Body of pancreas (tissue), 4 donors: ENCODE measurements around the gene PCDHGA3. TPM values are rescaled to one million over a fixed set of nuclear protein-coding genes. Genes with fewer than 3 reads are reported as not detected.
"Not testable (repeated sequence)": the region's sequence is repeated elsewhere in the genome, so short reads cannot be mapped to it uniquely, and the experiment has no call there.

Source experiments
- ATAC-seq: fragments of 150-250 bp; one replicate; pipeline ENCODE4 v1.9.1; 2016
- DNase-seq, 4 donors: peaks; one replicate each; pipeline ENCODE4 v3.0.0-alpha.2; 2019
- H3K27ac ChIP-seq, 4 donors: fragments of 200-600 bp; sonication (generic); 1 replicate in 3 of 4; 2 replicates in 1 of 4; pipeline versions ENCODE4 v1.5.1 to v1.6.1; 2016 to 2019; ENCODE audit warnings: mild to moderate bottlenecking in 1 of 4, mixed read lengths in 1 of 4, moderate library complexity in 1 of 4
- H3K27me3 ChIP-seq, 2 donors: fragments of 200-600 bp; sonication (generic); one replicate each; pipeline ENCODE4 v1.6.0; 2016; ENCODE audit warnings: mild to moderate bottlenecking in 1 of 2
- H3K36me3 ChIP-seq, 2 donors: fragments of 200-600 bp; sonication (generic); replicated peaks in 1 of 2; 2 replicates each; pipeline ENCODE4 v1.5.1; 2016; ENCODE audit warnings: low read depth in 2 of 2; ENCODE audit not compliant: insufficient read depth in 1 of 2
- H3K4me1 ChIP-seq: fragments of 200-600 bp; sonication (generic); one replicate; pipeline ENCODE4 v1.6.0; 2016
- H3K4me3 ChIP-seq, 2 donors: fragments of 200-600 bp; sonication (generic); 1 replicate in 1 of 2; 2 replicates in 1 of 2; pipeline ENCODE4 v1.5.1; 2016 to 2019
- H3K9me3 ChIP-seq, 3 donors: fragments of 200-600 bp; sonication (generic); 1 replicate in 2 of 3; 2 replicates in 1 of 3; pipeline ENCODE4 v1.5.1; 2016
- CTCF ChIP-seq, 7 experiments: fragments of 450-650 bp in 4 of 7; fragments of 200-600 bp in 3 of 7; sonication (generic) in 3 of 7; IDR thresholded peaks; one replicate each; pipeline ENCODE4 v1.5.1; 2016 to 2019; ENCODE audit warnings: antibody characterized with exemption in 7 of 7
- POLR2A ChIP-seq, 3 donors: fragments of 450-650 bp; IDR thresholded peaks; one replicate each; pipeline ENCODE4 v1.6.1; 2016; ENCODE audit warnings: antibody characterized with exemption in 3 of 3, mild to moderate bottlenecking in 2 of 3
- WGBS, 2 donors: methylation state at CpG; one replicate each; pipeline ENCODE4 v1.1.5; 2017; 5-methylcytosine and 5-hydroxymethylcytosine counted together
- intact Hi-C: fragments of 100-400 bp; cut with DNase I; formaldehyde crosslinking; loops from one replicate; pipeline ENCODE4 v1.15.1; 2023
- total RNA-seq, 2 donors: library from RNA; depleted of rRNA; stranded (reverse); fragments of >200 nt; gene quantifications; one replicate each; pipeline ENCODE4 v1.1.0, GENCODE V29; 2016

PCDHGA3 gene
- total RNA-seq, 2 donors from 2014 or later = 4.2 to 11.2 TPM

- H3K36me3 ChIP-seq = no peaks in the 10 kb centered on the region
- ATAC-seq (no peak), DNase-seq (no peak)
- H3K27me3 ChIP-seq = no peaks in the 10 kb centered on the region
- no peak within 1 kb of the TSS for H3K4me3 ChIP-seq
- intact Hi-C loops = no loop called here
- H3K27ac ChIP-seq = no peak within 1 kb of the TSS
- H3K9me3 ChIP-seq = peaks cover 0 to 81% (median 15%) of the 10 kb centered on the region in 3 donors
- WGBS, 2 donors = 12 to 27% methylated on average over 17 to 27 of the region's 27 CpGs
- H3K4me1 ChIP-seq = no peaks in the 10 kb centered on the region
- TF ChIP-seq POLR2A (IDR thresholded peaks at IDR 0.05) (no peak), CTCF (IDR thresholded peaks at IDR 0.05) (peak in 4 of 7 experiments; percentile 19 to 36 (median 29))
These were observed 30.2 kb downstream of the PCDHGA3 start, which contains the start of gene PCDHGA6 for GRCh38 chr5:141373673-141374317. TSS of gene PCDHGA6 (plus strand) at chr5:141373891. CDS start at chr5:141374084, 193 bp downstream.

GRCh38 chr5:141374627-141375026 is 31.0 kb downstream of the PCDHGA3 start:
- Histone ChIP-seq H3K4me3 (no peak overlapping the region), H3K27me3 (no peaks in the 10 kb centered on the region), H3K4me1 (no peaks in the 10 kb centered on the region), H3K9me3 (peaks cover 0 to 78% (median 15%) of the 10 kb centered on the region in 3 donors), H3K36me3 (no peaks in the 10 kb centered on the region), H3K27ac (no peak overlapping the region)
- WGBS, 2 donors = 49 to 66% methylated on average over 14 of the region's 14 CpGs
- ATAC-seq (no peak), DNase-seq (no peak)
- intact Hi-C loops = no loop called here
- TF ChIP-seq POLR2A (IDR thresholded peaks at IDR 0.05) = no peak
- TF ChIP-seq CTCF (IDR thresholded peaks at IDR 0.05) = no peak

GRCh38 chr5:141375444-141376155 is 32.0 kb downstream of the PCDHGA3 start:
- H3K4me3 ChIP-seq, H3K36me3 ChIP-seq, H3K27ac ChIP-seq, ATAC-seq, DNase-seq, H3K27me3 ChIP-seq, H3K4me1 ChIP-seq, intact Hi-C loops: not testable (repeated sequence)
- 38 to 39% methylated on average over 11 to 44 of the region's 48 CpGs for WGBS, 2 donors
- peaks cover 0 to 68% (median 11%) of the 10 kb centered on the region in 3 donors for H3K9me3 ChIP-seq

GRCh38 chr5:141382469-141383294 is 39.1 kb downstream of the PCDHGA3 start, which contains the start of gene PCDHGA7:
TSS of gene PCDHGA7 (plus strand) at chr5:141382742. CDS start at chr5:141382900, 158 bp downstream.
- no peaks in the 10 kb centered on the region for H3K4me1 ChIP-seq
- intact Hi-C loops = no loop called here
- H3K27ac ChIP-seq = no peak within 1 kb of the TSS
- no peaks in the 10 kb centered on the region for H3K27me3 ChIP-seq
- ATAC-seq = no peak
- TF ChIP-seq POLR2A (IDR thresholded peaks at IDR 0.05) (no peak), CTCF (IDR thresholded peaks at IDR 0.05) (peak in 3 of 7 experiments; percentile 7 to 16 (median 16))
- 9 to 17% methylated on average over 24 to 37 of the region's 37 CpGs for WGBS, 2 donors
- peak within 1 kb of the TSS in 1 of 2 donors; percentile 0 for H3K4me3 ChIP-seq
- H3K36me3 ChIP-seq = no peaks in the 10 kb centered on the region
- DNase-seq = no peak
- peaks cover 0 to 55% (median 3%) of the 10 kb centered on the region in 3 donors for H3K9me3 ChIP-seq

GRCh38 chr5:141383345-141383744 is 39.7 kb downstream of the PCDHGA3 start:
- intact Hi-C loops = no loop called here
- H3K27me3 ChIP-seq = no peaks in the 10 kb centered on the region
- DNase-seq (no peak), ATAC-seq (no peak)
- H3K9me3 ChIP-seq = peaks cover 0 to 56% (median 3%) of the 10 kb centered on the region in 3 donors
- TF ChIP-seq POLR2A (IDR thresholded peaks at IDR 0.05) (no peak), CTCF (IDR thresholded peaks at IDR 0.05) (no peak)
- 27 to 35% methylated on average over 14 to 21 of the region's 21 CpGs for WGBS, 2 donors
- no peak overlapping the region for H3K4me3 ChIP-seq
- H3K27ac ChIP-seq = no peak overlapping the region
- H3K36me3 ChIP-seq = no peaks in the 10 kb centered on the region
- H3K4me1 ChIP-seq = no peaks in the 10 kb centered on the region
